Vagina (tissue), 2 donors: ENCODE measurements around the gene ZP4. TPM values are rescaled to one million over a fixed set of nuclear protein-coding genes. Genes with fewer than 3 reads are reported as not detected.

ENCODE experiments used
- DNase-seq, 2 donors: peaks; one replicate each; pipeline ENCODE4 v3.0.0-alpha.2; 2017; ENCODE audit errors: extremely low spot score in 2 of 2
- H3K27ac ChIP-seq: fragments of 200-600 bp; sonication (generic); one replicate; pipeline ENCODE4 v1.5.1; 2019
- H3K27me3 ChIP-seq: fragments of 200-600 bp; sonication (generic); one replicate; pipeline ENCODE4 v1.5.1; 2019
- H3K36me3 ChIP-seq, 2 donors: fragments of 200-600 bp; sonication (generic); one replicate each; pipeline ENCODE4 v1.5.1; 2017 to 2019
- H3K4me1 ChIP-seq: fragments of 200-600 bp; sonication (generic); one replicate; pipeline ENCODE4 v1.5.1; 2019
- H3K4me3 ChIP-seq, 2 donors: fragments of 200-600 bp; sonication (generic); 1 replicate in 1 of 2; 2 replicates in 1 of 2; pipeline ENCODE4 v1.5.1; 2016 to 2019
- H3K9me3 ChIP-seq: fragments of 200-600 bp; sonication (generic); one replicate; pipeline ENCODE4 v1.5.1; 2019
- CTCF ChIP-seq, 3 experiments: fragments of 450-650 bp in 2 of 3; fragments of 200-600 bp in 1 of 3; sonication (generic) in 1 of 3; IDR thresholded peaks; one replicate each; pipeline ENCODE4 v1.5.1; 2017 to 2019; ENCODE audit warnings: antibody characterized with exemption in 3 of 3, mild to moderate bottlenecking in 2 of 3, moderate library complexity in 2 of 3
- POLR2A ChIP-seq, 2 donors: fragments of 450-650 bp; IDR thresholded peaks; one replicate each; pipeline ENCODE4 v1.6.1; 2017; ENCODE audit warnings: antibody characterized with exemption in 2 of 2, mild to moderate bottlenecking in 2 of 2, moderate library complexity in 2 of 2
- POLR2AphosphoS5 ChIP-seq, 2 donors: sonication (generic); formaldehyde crosslinking; IDR thresholded peaks; one replicate each; pipeline ENCODE4 v1.9.0; 2017; ENCODE audit warnings: antibody characterized with exemption in 2 of 2, mild to moderate bottlenecking in 2 of 2, low read depth in 1 of 2; ENCODE audit not compliant: insufficient read depth in 1 of 2
- intact Hi-C: fragments of 100-400 bp; cut with DNase I; formaldehyde crosslinking; loops from one replicate; pipeline ENCODE4 v1.15.1; 2023
- total RNA-seq: library from RNA; depleted of rRNA; stranded (reverse); fragments of >200 nt; gene quantifications from one replicate; pipeline ENCODE4 v1.2.3, GENCODE V29; 2016

Gene ZP4
- total RNA-seq = not detected

- intact Hi-C loops = no loop called here
- no peak for TF ChIP-seq POLR2A (IDR thresholded peaks at IDR 0.05)
- TF ChIP-seq POLR2AphosphoS5 (IDR thresholded peaks at IDR 0.05; ENCODE audit: insufficient read depth in 1 of 2, low read depth in 1 of 2) = no peak
- TF ChIP-seq CTCF (IDR thresholded peaks at IDR 0.05) = no peak
- no peaks in the 10 kb centered on the region for H3K27me3 ChIP-seq
These were observed at the start of gene ZP4 for GRCh38 chr1:237890822-237891221. Gene ZP4, minus strand, starts transcription at chr1:237890922. Its CDS starts 287 bp downstream, at chr1:237890635.

GRCh38 chr1:237938553-237938952 is 47.8 kb upstream of the ZP4 start:
- Histone ChIP-seq H3K9me3 (no peaks in the 10 kb centered on the region), H3K36me3 (no peaks in the 10 kb centered on the region), H3K4me1 (no peaks in the 10 kb centered on the region), H3K27ac (no peak overlapping the region), H3K27me3 (no peaks in the 10 kb centered on the region), H3K4me3 (no peak overlapping the region)
- no peak for DNase-seq
- TF ChIP-seq POLR2AphosphoS5 (IDR thresholded peaks at IDR 0.05; ENCODE audit: insufficient read depth in 1 of 2, low read depth in 1 of 2) = no peak
- no peak for TF ChIP-seq POLR2A (IDR thresholded peaks at IDR 0.05)
- no peak for TF ChIP-seq CTCF (IDR thresholded peaks at IDR 0.05)
- intact Hi-C loops = no loop called here

More at GRCh38 chr1:237890822-237891221, at the start of gene ZP4:
- no peak for DNase-seq
- Histone ChIP-seq H3K36me3 (no peaks in the 10 kb centered on the region), H3K4me3 (no peak within 1 kb of the TSS), H3K27ac (no peak within 1 kb of the TSS), H3K9me3 (no peaks in the 10 kb centered on the region), H3K4me1 (no peaks in the 10 kb centered on the region)

- H3K27ac ChIP-seq = no peak overlapping the region
- DNase-seq = no peak
- H3K4me3 ChIP-seq = no peak overlapping the region
- no peaks in the 10 kb centered on the region for H3K36me3 ChIP-seq
- H3K4me1 ChIP-seq = no peaks in the 10 kb centered on the region
- no peaks in the 10 kb centered on the region for H3K9me3 ChIP-seq
- no peaks in the 10 kb centered on the region for H3K27me3 ChIP-seq
- TF ChIP-seq CTCF (IDR thresholded peaks at IDR 0.05) (no peak), POLR2AphosphoS5 (IDR thresholded peaks at IDR 0.05; ENCODE audit: insufficient read depth in 1 of 2, low read depth in 1 of 2) (no peak), POLR2A (IDR thresholded peaks at IDR 0.05) (no peak)
- intact Hi-C loops = no loop called here
These were observed 47.3 kb upstream of the ZP4 start for GRCh38 chr1:237938068-237938467.

- TF ChIP-seq CTCF (IDR thresholded peaks at IDR 0.05) (no peak), POLR2AphosphoS5 (IDR thresholded peaks at IDR 0.05; ENCODE audit: insufficient read depth in 1 of 2, low read depth in 1 of 2) (no peak), POLR2A (IDR thresholded peaks at IDR 0.05) (no peak)
- H3K4me3 ChIP-seq = no peak overlapping the region
- no peak for DNase-seq
These were observed 42.1 kb upstream of the ZP4 start for GRCh38 chr1:237932816-237933215.

GRCh38 chr1:237931581-237931980 is 40.9 kb upstream of the ZP4 start:
- H3K4me1 ChIP-seq = no peaks in the 10 kb centered on the region
- TF ChIP-seq POLR2A (IDR thresholded peaks at IDR 0.05) = no peak
- no peak for TF ChIP-seq CTCF (IDR thresholded peaks at IDR 0.05)
- TF ChIP-seq POLR2AphosphoS5 (IDR thresholded peaks at IDR 0.05; ENCODE audit: insufficient read depth in 1 of 2, low read depth in 1 of 2) = no peak
- H3K36me3 ChIP-seq = no peaks in the 10 kb centered on the region
- H3K9me3 ChIP-seq = no peaks in the 10 kb centered on the region
- intact Hi-C loops = no loop called here
- no peaks in the 10 kb centered on the region for H3K27me3 ChIP-seq
- DNase-seq = no peak
- H3K27ac ChIP-seq = no peak overlapping the region
- no peak overlapping the region for H3K4me3 ChIP-seq

More at GRCh38 chr1:237932816-237933215, 42.1 kb upstream of the ZP4 start:
- Histone ChIP-seq H3K27me3 (no peaks in the 10 kb centered on the region), H3K9me3 (no peaks in the 10 kb centered on the region), H3K4me1 (no peaks in the 10 kb centered on the region), H3K27ac (no peak overlapping the region), H3K36me3 (no peaks in the 10 kb centered on the region)
- intact Hi-C loops = no loop called here
